ENCODE measurements around the gene CKB.
"Not testable (repeated sequence)": the region's sequence is repeated elsewhere in the genome, so short reads cannot be mapped to it uniquely, and the experiment has no call there.

Gene CKB

GRCh38 chr14:103512180-103512579 lies 10.4 kb downstream of the CKB start:
- not testable (repeated sequence) for DNase-seq (ENCODE audit: low read depth)

- DNase-seq (ENCODE audit: low read depth) = no peak
Observed at GRCh38 chr14:103510724-103511693, 11.6 kb downstream of the CKB start.

- DNase-seq (ENCODE audit: low read depth) = no peak
Observed at GRCh38 chr14:103509864-103510723, 12.5 kb downstream of the CKB start.

GRCh38 chr14:103508521-103509329 lies 13.9 kb downstream of the CKB start:
- no peak for DNase-seq (ENCODE audit: low read depth)

GRCh38 chr14:103507751-103508150 lies 14.9 kb downstream of the CKB start:
- DNase-seq (ENCODE audit: low read depth) = no peak

GRCh38 chr14:103504991-103505565 lies 17.6 kb downstream of the CKB start:
- no peak for DNase-seq (ENCODE audit: low read depth)

GRCh38 chr14:103503296-103503695 lies 19.3 kb downstream of the CKB start:
- no peak for DNase-seq (ENCODE audit: low read depth)

- no peak for DNase-seq (ENCODE audit: low read depth)
Observed at GRCh38 chr14:103502877-103503276, 19.8 kb downstream of the CKB start.

GRCh38 chr14:103501921-103502669 lies 20.5 kb downstream of the CKB start:
- no peak for DNase-seq (ENCODE audit: low read depth)

- no peak for DNase-seq (ENCODE audit: low read depth)
Observed at GRCh38 chr14:103501041-103501870, 21.4 kb downstream of the CKB start.

GRCh38 chr14:103500148-103500990 lies 22.3 kb downstream of the CKB start:
- no peak for DNase-seq (ENCODE audit: low read depth)

- DNase-seq (ENCODE audit: low read depth) = no peak
Observed at GRCh38 chr14:103499709-103500108, 22.9 kb downstream of the CKB start.

GRCh38 chr14:103496776-103497175 lies 25.9 kb downstream of the CKB start:
- DNase-seq (ENCODE audit: low read depth) = no peak

GRCh38 chr14:103495854-103496253 lies 26.8 kb downstream of the CKB start:
- no peak for DNase-seq (ENCODE audit: low read depth)

- no peak for DNase-seq (ENCODE audit: low read depth)
Observed at GRCh38 chr14:103492156-103492925, 30.3 kb downstream of the CKB start.

GRCh38 chr14:103491691-103492090 lies 30.9 kb downstream of the CKB start:
- DNase-seq (ENCODE audit: low read depth) = no peak

GRCh38 chr14:103489621-103490020 lies 33.0 kb downstream of the CKB start:
- DNase-seq (ENCODE audit: low read depth) = no peak

GRCh38 chr14:103488960-103489359 lies 33.7 kb downstream of the CKB start:
- no peak for DNase-seq (ENCODE audit: low read depth)

Measured in HS-5 (cell line).